Left renal pelvis (tissue), 4 donors: ENCODE results near the gene CKAP2L. TPM values are rescaled to one million over a fixed set of nuclear protein-coding genes. Genes with fewer than 3 reads are reported as not detected.

Source experiments
- DNase-seq, 4 donors: peaks; one replicate each; pipeline ENCODE4 v3.0.0-alpha.2; 2013; ENCODE audit warnings: low read depth in 4 of 4, low spot score in 3 of 4
- polyA plus RNA-seq, 4 donors: library from polyadenylated mRNA; unstranded; fragments of 120-200 nt; gene quantifications; one replicate each; pipeline ENCODE4 v1.2.1, GENCODE V29; 2013; ENCODE audit not compliant: insufficient read length in 4 of 4

CKAP2L gene
- polyA plus RNA-seq, 4 donors: 13.4 to 18.8 (median 16.2) TPM

- no peak for DNase-seq
Measured at GRCh38 chr2:112687522-112687921, 76.9 kb downstream of the CKAP2L start.

Other genes starting within 250 kb of the CKAP2L start
- 10 to 100 TPM; 18.2 to 24.6 (median 23.6) TPM for gene POLR1B, start 222.1 kb downstream of the CKAP2L start, polyA plus RNA-seq
- gene CHCHD5, start 180.0 kb downstream of the CKAP2L start, polyA plus RNA-seq: 10 to 100 TPM; 18.2 to 34.9 (median 23.6) TPM
- 10 to 100 TPM; 26.7 to 47.8 (median 43.9) TPM for gene SLC20A1, start 118.7 kb downstream of the CKAP2L start, polyA plus RNA-seq
- gene NT5DC4, start 43.6 kb downstream of the CKAP2L start, polyA plus RNA-seq: 1 to 10 TPM in 1 of 4 donors, under 1 TPM in 2, not detected in 1; 0.13 to 1.2 (median 0.49) TPM
- under 1 TPM; 0.10 to 0.61 (median 0.19) TPM for gene IL1A, start 19.9 kb upstream of the CKAP2L start, polyA plus RNA-seq
- 10 to 100 TPM in 1 of 4 donors, under 1 TPM in 3; 0.56 to 19.0 (median 0.83) TPM for gene IL1B, start 72.2 kb upstream of the CKAP2L start, polyA plus RNA-seq
- not detected for gene IL37, start 146.6 kb upstream of the CKAP2L start, polyA plus RNA-seq
- gene IL36G, start 213.4 kb upstream of the CKAP2L start, polyA plus RNA-seq: under 1 TPM in 2 of 4 donors, not detected in 2; 0.35 to 0.39 TPM
- gene IL36A, start 240.8 kb upstream of the CKAP2L start, polyA plus RNA-seq: not detected